ENCODE data around the gene ATF3.
A peak's percentile ranks its signal among the peaks of the same experiment; 100 is the strongest.

The ATF3 gene

GRCh38 chr1:212605441-212606394 is 2.8 kb upstream of the ATF3 start:
- peaks cover 33% of the 10 kb centered on the region for H3K27me3 ChIP-seq
- no peak overlapping the region for H3K4me3 ChIP-seq (ENCODE audit: low read depth, low read length)
- no peak for DNase-seq
- H3K4me1 ChIP-seq = peaks cover 15% of the 10 kb centered on the region
- no peaks in the 10 kb centered on the region for H3K36me3 ChIP-seq
- no peak for TF ChIP-seq CTCF (IDR thresholded peaks at IDR 0.05; ENCODE audit: low read depth, low read length)
- H3K9me3 ChIP-seq = no peaks in the 10 kb centered on the region

- Histone ChIP-seq H3K27me3 (peaks cover 33% of the 10 kb centered on the region), H3K36me3 (no peaks in the 10 kb centered on the region), H3K4me1 (peaks cover 20% of the 10 kb centered on the region), H3K4me3 (ENCODE audit: low read depth, low read length) (peak overlapping the region; percentile 72), H3K9me3 (no peaks in the 10 kb centered on the region)
- TF ChIP-seq CTCF (IDR thresholded peaks at IDR 0.05; ENCODE audit: low read depth, low read length) = no peak
- no peak for DNase-seq
These were observed 2.0 kb upstream of the ATF3 start for GRCh38 chr1:212606395-212607205.

GRCh38 chr1:212607206-212607912 is 1.2 kb upstream of the ATF3 start:
- DNase-seq = no peak
- peak overlapping the region; percentile 72 for H3K4me3 ChIP-seq (ENCODE audit: low read depth, low read length)
- H3K27me3 ChIP-seq = peaks cover 33% of the 10 kb centered on the region
- no peaks in the 10 kb centered on the region for H3K36me3 ChIP-seq
- H3K9me3 ChIP-seq = no peaks in the 10 kb centered on the region
- H3K4me1 ChIP-seq = peaks cover 20% of the 10 kb centered on the region
- TF ChIP-seq CTCF (IDR thresholded peaks at IDR 0.05; ENCODE audit: low read depth, low read length) = no peak

GRCh38 chr1:212607913-212608391 is 609 bp upstream of the ATF3 start:
- Histone ChIP-seq H3K36me3 (no peaks in the 10 kb centered on the region), H3K4me3 (ENCODE audit: low read depth, low read length) (peak overlapping the region; percentile 72), H3K9me3 (no peaks in the 10 kb centered on the region), H3K4me1 (peaks cover 24% of the 10 kb centered on the region), H3K27me3 (peaks cover 33% of the 10 kb centered on the region)
- no peak for TF ChIP-seq CTCF (IDR thresholded peaks at IDR 0.05; ENCODE audit: low read depth, low read length)
- no peak for DNase-seq

GRCh38 chr1:212608959-212609700 is 569 bp downstream of the ATF3 start:
- Histone ChIP-seq H3K9me3 (no peaks in the 10 kb centered on the region), H3K4me1 (peaks cover 34% of the 10 kb centered on the region), H3K36me3 (peaks cover 4% of the 10 kb centered on the region; the same call in 1 of the 2 replicates), H3K4me3 (ENCODE audit: low read depth, low read length) (peak overlapping the region; percentile 82), H3K27me3 (peaks cover 33% of the 10 kb centered on the region)
- DNase-seq = peak; percentile 81
- TF ChIP-seq CTCF (IDR thresholded peaks at IDR 0.05; ENCODE audit: low read depth, low read length) = peak; percentile 61

Data from BE2C (cell line).